ENCODE results near the gene RPIA. TPM values are rescaled to one million over a fixed set of nuclear protein-coding genes. Genes with fewer than 3 reads are reported as not detected.
"Not testable (repeated sequence)": the region's sequence is repeated elsewhere in the genome, so short reads cannot be mapped to it uniquely, and the experiment has no call there.

Gene RPIA
- polyA plus RNA-seq, 1 experiment, result 6.4 TPM

- no peaks in the 10 kb centered on the region for H3K36me3 ChIP-seq (ENCODE audit: control insufficient read depth, insufficient read depth, low read length)
- POLR2A ChIA-PET, result no interaction called here
- TF ChIP-seq, protein P1, sequence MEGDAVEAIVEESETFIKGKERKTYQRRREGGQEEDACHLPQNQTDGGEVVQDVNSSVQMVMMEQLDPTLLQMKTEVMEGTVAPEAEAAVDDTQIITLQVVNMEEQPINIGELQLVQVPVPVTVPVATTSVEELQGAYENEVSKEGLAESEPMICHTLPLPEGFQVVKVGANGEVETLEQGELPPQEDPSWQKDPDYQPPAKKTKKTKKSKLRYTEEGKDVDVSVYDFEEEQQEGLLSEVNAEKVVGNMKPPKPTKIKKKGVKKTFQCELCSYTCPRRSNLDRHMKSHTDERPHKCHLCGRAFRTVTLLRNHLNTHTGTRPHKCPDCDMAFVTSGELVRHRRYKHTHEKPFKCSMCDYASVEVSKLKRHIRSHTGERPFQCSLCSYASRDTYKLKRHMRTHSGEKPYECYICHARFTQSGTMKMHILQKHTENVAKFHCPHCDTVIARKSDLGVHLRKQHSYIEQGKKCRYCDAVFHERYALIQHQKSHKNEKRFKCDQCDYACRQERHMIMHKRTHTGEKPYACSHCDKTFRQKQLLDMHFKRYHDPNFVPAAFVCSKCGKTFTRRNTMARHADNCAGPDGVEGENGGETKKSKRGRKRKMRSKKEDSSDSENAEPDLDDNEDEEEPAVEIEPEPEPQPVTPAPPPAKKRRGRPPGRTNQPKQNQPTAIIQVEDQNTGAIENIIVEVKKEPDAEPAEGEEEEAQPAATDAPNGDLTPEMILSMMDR (IDR thresholded peaks at IDR 0.05; ENCODE audit: insufficient read depth, low read depth, low read length), result no peak
- H3K4me3 ChIP-seq (ENCODE audit: low read depth, low read length), result no peak overlapping the region
- 0 out of 2 replicates have a peak, but pooled peaks cover 1% of the 10 kb centered on the region for H3K27me3 ChIP-seq (ENCODE audit: control insufficient read depth, insufficient read depth, low read length)
- CTCF ChIA-PET, result no interaction called here
- DNase-seq (ENCODE audit: low read depth), result no peak
Observed at GRCh38 chr2:88770016-88770415, 78.5 kb downstream of the RPIA start.

- H3K36me3 ChIP-seq (ENCODE audit: control insufficient read depth, insufficient read depth, low read length); POLR2A ChIA-PET; CTCF ChIA-PET; DNase-seq (ENCODE audit: low read depth); H3K4me3 ChIP-seq (ENCODE audit: low read depth, low read length); H3K27me3 ChIP-seq (ENCODE audit: control insufficient read depth, insufficient read depth, low read length): not testable (repeated sequence)
Observed at GRCh38 chr2:88773233-88774028, 82.0 kb downstream of the RPIA start.

DNA sequence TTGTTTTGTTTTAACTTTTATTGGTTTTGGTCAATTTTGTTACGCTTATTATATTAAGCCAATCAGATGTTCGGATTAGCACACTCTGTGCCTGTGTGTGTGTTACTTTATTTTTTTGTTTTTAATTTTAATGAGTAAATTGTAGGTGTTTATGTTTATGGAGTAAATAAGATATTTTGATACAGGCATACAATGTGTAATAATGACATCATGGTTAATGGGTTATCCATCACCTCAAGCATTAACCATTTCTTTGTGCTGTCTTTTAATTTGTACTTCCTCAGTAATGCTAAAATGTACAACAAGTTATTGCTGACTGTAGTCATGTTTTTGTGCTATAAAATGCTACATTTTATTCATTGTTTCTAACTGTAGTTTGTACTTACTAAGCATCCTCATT, 97.7 kb downstream of the RPIA start:
- H3K27me3 ChIP-seq (ENCODE audit: control insufficient read depth, insufficient read depth, low read length); H3K36me3 ChIP-seq (ENCODE audit: control insufficient read depth, insufficient read depth, low read length); H3K4me3 ChIP-seq (ENCODE audit: low read depth, low read length); POLR2A ChIA-PET; DNase-seq (ENCODE audit: low read depth); CTCF ChIA-PET: not testable (repeated sequence)

- POLR2A ChIA-PET; CTCF ChIA-PET; H3K4me3 ChIP-seq (ENCODE audit: low read depth, low read length); DNase-seq (ENCODE audit: low read depth); H3K36me3 ChIP-seq (ENCODE audit: control insufficient read depth, insufficient read depth, low read length); H3K27me3 ChIP-seq (ENCODE audit: control insufficient read depth, insufficient read depth, low read length): not testable (repeated sequence)
Observed at GRCh38 chr2:88795932-88796331, 104.5 kb downstream of the RPIA start.

GRCh38 chr2:88796523-88796922, 105.0 kb downstream of the RPIA start:
- POLR2A ChIA-PET; CTCF ChIA-PET; H3K4me3 ChIP-seq (ENCODE audit: low read depth, low read length); H3K27me3 ChIP-seq (ENCODE audit: control insufficient read depth, insufficient read depth, low read length); H3K36me3 ChIP-seq (ENCODE audit: control insufficient read depth, insufficient read depth, low read length); DNase-seq (ENCODE audit: low read depth): not testable (repeated sequence)

GRCh38 chr2:88797164-88797563, 105.7 kb downstream of the RPIA start:
- POLR2A ChIA-PET, result not testable (repeated sequence)

More at GRCh38 chr2:88797164-88797563, 105.7 kb downstream of the RPIA start:
- CTCF ChIA-PET; H3K4me3 ChIP-seq (ENCODE audit: low read depth, low read length); DNase-seq (ENCODE audit: low read depth); H3K36me3 ChIP-seq (ENCODE audit: control insufficient read depth, insufficient read depth, low read length); H3K27me3 ChIP-seq (ENCODE audit: control insufficient read depth, insufficient read depth, low read length): not testable (repeated sequence)

Other genes starting within 250 kb of the RPIA start
- gene FOXI3, start 239.0 kb upstream of the RPIA start, polyA plus RNA-seq (2011; rRNA removed), result not detected in 2 replicates
- gene EIF2AK3, start 64.2 kb upstream of the RPIA start, polyA plus RNA-seq (2011; rRNA removed), result 3.8 and 8.9 TPM in 2 replicates

Measured in BJ (cell line).